Endothelial cell of umbilical vein (primary cell): ENCODE measurements around the gene WDR86. TPM values are rescaled to one million over a fixed set of nuclear protein-coding genes. Genes with fewer than 3 reads are reported as not detected.

ENCODE experiments used
- BruUV-seq: library from RNA; stranded (reverse); fragments of 400-500 nt; replicated peaks from 2 replicates; lab custom pipeline; 2021; lab: Mats Ljungman, UMichigan
- CTCF ChIA-PET: fragments of 300-600, 350-600 bp; sonication (Branson Sonifier 250); formaldehyde crosslinking; loops from one replicate; lab custom pipeline; 2021; ENCODE audit warnings: antibody characterized with exemption, inconsistent platforms; lab: Charles Lee
- POLR2A ChIA-PET: fragments of 300-600, 350-600 bp; sonication (Branson Sonifier 250); formaldehyde crosslinking; loops from one replicate; lab custom pipeline; 2021; ENCODE audit warnings: antibody characterized with exemption, inconsistent platforms; lab: Charles Lee
- DNase-seq: peaks from one replicate; pipeline ENCODE4 v3.0.0-alpha.2; 2011; ENCODE audit warnings: low read depth, low spot score
- FAIRE-seq: peaks from 2 replicates; lab custom pipeline; 2011; peaks lifted over from hg19 to GRCh38; lab: Jason Lieb, UNC
- H2AFZ ChIP-seq: 2 replicates; pipeline ENCODE4 v1.6.0; 2012; ENCODE audit warnings: low read depth, low read length, control low read depth, inconsistent platforms
- H3K27ac ChIP-seq: 2 replicates; pipeline ENCODE4 v1.5.1; 2011; ENCODE audit warnings: low read depth, mild to moderate bottlenecking, control low read depth, low read length, moderate library complexity; ENCODE audit not compliant: insufficient read depth
- H3K27me3 ChIP-seq, 2 experiments: 2 replicates each; pipeline versions ENCODE4 v1.6.0 to v1.6.1; 2011; ENCODE audit warnings: low read length in 2 of 2, mixed read lengths in 1 of 2; ENCODE audit not compliant: control insufficient read depth in 2 of 2, insufficient read depth in 2 of 2
- H3K36me3 ChIP-seq, 2 experiments: 2 replicates in 1 of 2; 3 replicates in 1 of 2; pipeline ENCODE4 v1.5.1; 2011; ENCODE audit warnings: low read length in 2 of 2, mild to moderate bottlenecking in 1 of 2, moderate library complexity in 1 of 2; ENCODE audit not compliant: control insufficient read depth in 2 of 2, insufficient read depth in 2 of 2; ENCODE audit errors: extremely low read depth in 1 of 2
- H3K4me1 ChIP-seq: 3 replicates; pipeline ENCODE4 v1.5.1; 2011; ENCODE audit warnings: mild to moderate bottlenecking, low read length; ENCODE audit not compliant: control insufficient read depth, insufficient read depth; ENCODE audit errors: extremely low read depth
- H3K4me2 ChIP-seq: 2 replicates; pipeline ENCODE4 v1.6.1; 2011; ENCODE audit warnings: low read length, control low read depth, mixed read lengths; ENCODE audit not compliant: insufficient read depth
- H3K4me3 ChIP-seq, 3 experiments: fragments of 200-600 bp in 1 of 3; sonication (generic), shearing (Covaris generic) in 1 of 3; replicated peaks in 1 of 3; 2 replicates each; pipeline ENCODE4 v1.5.1; 2011 to 2016; ENCODE audit warnings: control low read depth in 3 of 3, low read length in 3 of 3, mild to moderate bottlenecking in 2 of 3, inconsistent platforms in 1 of 3, low read depth in 1 of 3, moderate library complexity in 1 of 3; ENCODE audit not compliant: insufficient read depth in 1 of 3
- H3K79me2 ChIP-seq: 2 replicates; pipeline ENCODE4 v1.6.0; 2012; ENCODE audit warnings: low read length, inconsistent platforms; ENCODE audit not compliant: control insufficient read depth, insufficient read depth
- H3K9ac ChIP-seq: replicated peaks from 2 replicates; pipeline ENCODE3; 2011; ENCODE audit warnings: low read length, control low read depth; ENCODE audit not compliant: insufficient read depth; ENCODE audit errors: extremely low read depth
- H3K9me1 ChIP-seq: replicated peaks from 3 replicates; pipeline ENCODE4 v1.6.0; 2011; ENCODE audit warnings: mild to moderate bottlenecking, low read length; ENCODE audit not compliant: control insufficient read depth, insufficient read depth; ENCODE audit errors: extremely low read depth
- H3K9me3 ChIP-seq: replicated peaks from 2 replicates; pipeline ENCODE4 v1.5.1; 2012; ENCODE audit warnings: low read length, inconsistent platforms; ENCODE audit not compliant: control insufficient read depth, insufficient read depth
- H4K20me1 ChIP-seq: replicated peaks from 2 replicates; pipeline ENCODE3; 2011; ENCODE audit warnings: mild to moderate bottlenecking, low read length; ENCODE audit not compliant: control insufficient read depth, insufficient read depth; ENCODE audit errors: extremely low read depth
- EZH2 ChIP-seq: IDR thresholded peaks from 2 replicates; pipeline ENCODE4 v1.6.1; 2012; ENCODE audit warnings: borderline replicate concordance, low read depth, mild to moderate bottlenecking, moderate library complexity, low read length, inconsistent platforms; ENCODE audit not compliant: severe bottlenecking
- FOS ChIP-seq: IDR thresholded peaks from 2 replicates; pipeline ENCODE4 v1.6.1; 2011; ENCODE audit warnings: mild to moderate bottlenecking, low read length, moderate library complexity, borderline replicate concordance; ENCODE audit not compliant: insufficient read depth
- GATA2 ChIP-seq: IDR thresholded peaks from 2 replicates; pipeline ENCODE4 v1.7.0; 2011; ENCODE audit warnings: low read depth, mild to moderate bottlenecking, moderate library complexity, mixed read lengths, low read length; ENCODE audit not compliant: insufficient read length, insufficient read depth
- JUN ChIP-seq: IDR thresholded peaks from 2 replicates; pipeline ENCODE4 v1.6.1; 2011; ENCODE audit warnings: borderline replicate concordance, low read depth; ENCODE audit not compliant: insufficient read length, insufficient read depth
- MAX ChIP-seq: IDR thresholded peaks from 2 replicates; pipeline ENCODE4 v1.6.1; 2011; ENCODE audit not compliant: insufficient read depth, insufficient read length
- MYC ChIP-seq: IDR thresholded peaks from one replicate; pipeline ENCODE4 v1.6.1; 2011; ENCODE audit warnings: mild to moderate bottlenecking, low read depth, low read length
- POLR2A ChIP-seq: IDR thresholded peaks from 2 replicates; pipeline ENCODE4 v1.6.1; 2012; ENCODE audit warnings: low read depth, mild to moderate bottlenecking, control low read depth, low read length
- POLR2AphosphoS5 ChIP-seq: IDR thresholded peaks from 2 replicates; pipeline ENCODE4 v1.6.1; 2012; ENCODE audit warnings: low read depth, mild to moderate bottlenecking, control low read depth, low read length, moderate library complexity; ENCODE audit not compliant: insufficient read depth
- dilution Hi-C: fragments of 300-500 bp; cut with MboI; formaldehyde crosslinking; loops from one replicate; pipeline ENCODE4 v1.15.0; 2019; ENCODE audit warnings: low sequenced_read_pairs; ENCODE audit not compliant: extremely low pct_ligation_motif_present
- intact Hi-C: fragments of 100-400 bp; cut with micrococcal nuclease; formaldehyde crosslinking; loops from one replicate; pipeline ENCODE4 v1.10.0; 2022
- polyA plus RNA-seq, 4 experiments: library from polyadenylated mRNA; depleted of rRNA in 3 of 4; stranded (reverse) in 3 of 4; unstranded in 1 of 4; fragments of >200 nt; gene quantifications; 2 replicates each; pipeline versions ENCODE4 v1.2.1 to v1.2.3, GENCODE V29; 2011 to 2012; ENCODE audit warnings: missing spikeins in 1 of 4
- total RNA-seq: library from RNA; stranded (reverse); gene quantifications from 2 replicates; pipeline ENCODE4 v1.2.3, GENCODE V29; 2021
- TF ChIP-seq, protein P1 (sequence below), 2 donors: IDR thresholded peaks; 1 replicate in 1 of 2; 2 replicates in 1 of 2; pipeline ENCODE4 v1.5.1; 2011; ENCODE audit warnings: low read length in 2 of 2, mild to moderate bottlenecking in 2 of 2, moderate library complexity in 2 of 2, control low read depth in 1 of 2, inconsistent platforms in 1 of 2, low read depth in 1 of 2; ENCODE audit not compliant: insufficient read depth in 1 of 2; ENCODE audit errors: extremely low read depth in 1 of 2

WDR86 gene
- total and polyA plus RNA-seq, 2 donors (not counting 3 experiments of a cell fraction or from before 2014, with no cell fraction given), result not detected

DNA sequence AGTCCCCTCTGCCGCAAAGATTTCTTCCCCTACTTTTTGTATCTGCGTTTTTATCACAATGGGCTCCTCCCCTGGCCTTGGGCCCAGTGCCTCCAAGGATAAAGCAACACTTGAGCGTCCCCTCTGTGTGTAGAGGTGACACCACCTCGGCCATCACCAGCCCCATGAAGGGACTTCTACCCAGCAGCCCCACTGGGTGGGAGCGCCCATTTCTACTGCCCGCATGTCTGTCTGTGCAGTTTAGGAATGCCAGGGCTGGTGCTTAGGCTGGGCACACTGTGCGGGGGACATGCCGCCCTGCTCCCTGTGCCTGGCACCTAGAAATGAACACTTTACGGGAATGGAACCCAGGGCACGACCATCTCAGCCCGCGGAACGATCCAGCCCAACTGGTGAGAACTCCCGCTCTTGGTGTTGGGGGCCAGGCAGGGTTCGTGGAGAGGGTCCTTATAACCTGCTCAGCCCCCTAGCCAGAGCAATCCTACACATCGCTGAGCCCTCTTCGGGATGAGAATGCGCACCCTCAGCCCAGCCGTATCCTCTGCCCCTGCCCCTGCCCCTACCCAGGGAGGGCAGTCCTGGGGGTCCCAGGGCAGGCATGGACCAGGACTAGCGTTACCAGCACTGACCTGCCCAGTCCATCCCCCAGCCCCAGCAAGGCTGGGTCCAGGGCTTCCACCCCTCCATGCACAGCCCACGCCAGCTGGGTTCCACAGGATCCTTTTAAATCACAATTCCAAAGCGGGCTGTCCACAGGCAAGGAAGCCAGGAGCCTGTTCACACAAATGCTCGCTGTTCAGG lies 17.3 kb upstream of the WDR86 start:
- no peak overlapping the region for H3K9ac ChIP-seq
- no peak overlapping the region for H2AFZ ChIP-seq
- H3K9me3 ChIP-seq, result no peaks in the 10 kb centered on the region
- H3K9me1 ChIP-seq, result no peaks in the 10 kb centered on the region
- no peak for DNase-seq
- no peaks in the 10 kb centered on the region for H3K36me3 ChIP-seq
- peaks cover 4 to 6% of the 10 kb centered on the region in 2 experiments for H3K27me3 ChIP-seq
- H3K4me3 ChIP-seq, result no peak overlapping the region
- intact Hi-C loops (no loop called here), dilution Hi-C loops (no loop called here)
- no peak overlapping the region for H3K4me2 ChIP-seq
- H3K79me2 ChIP-seq, result no peaks in the 10 kb centered on the region
- FAIRE-seq, result no peak
- TF ChIP-seq POLR2AphosphoS5 (no peak), FOS (no peak), MAX (no peak), GATA2 (no peak), JUN (no peak), POLR2A (no peak), MYC (no peak), EZH2 (no peak)
- TF ChIP-seq, protein P1, sequence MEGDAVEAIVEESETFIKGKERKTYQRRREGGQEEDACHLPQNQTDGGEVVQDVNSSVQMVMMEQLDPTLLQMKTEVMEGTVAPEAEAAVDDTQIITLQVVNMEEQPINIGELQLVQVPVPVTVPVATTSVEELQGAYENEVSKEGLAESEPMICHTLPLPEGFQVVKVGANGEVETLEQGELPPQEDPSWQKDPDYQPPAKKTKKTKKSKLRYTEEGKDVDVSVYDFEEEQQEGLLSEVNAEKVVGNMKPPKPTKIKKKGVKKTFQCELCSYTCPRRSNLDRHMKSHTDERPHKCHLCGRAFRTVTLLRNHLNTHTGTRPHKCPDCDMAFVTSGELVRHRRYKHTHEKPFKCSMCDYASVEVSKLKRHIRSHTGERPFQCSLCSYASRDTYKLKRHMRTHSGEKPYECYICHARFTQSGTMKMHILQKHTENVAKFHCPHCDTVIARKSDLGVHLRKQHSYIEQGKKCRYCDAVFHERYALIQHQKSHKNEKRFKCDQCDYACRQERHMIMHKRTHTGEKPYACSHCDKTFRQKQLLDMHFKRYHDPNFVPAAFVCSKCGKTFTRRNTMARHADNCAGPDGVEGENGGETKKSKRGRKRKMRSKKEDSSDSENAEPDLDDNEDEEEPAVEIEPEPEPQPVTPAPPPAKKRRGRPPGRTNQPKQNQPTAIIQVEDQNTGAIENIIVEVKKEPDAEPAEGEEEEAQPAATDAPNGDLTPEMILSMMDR (IDR thresholded peaks at IDR 0.05; ENCODE audit: extremely low read depth in 1 of 2, insufficient read depth in 1 of 2, low read depth in 1 of 2, low read length in 2 of 2), result no peak
- no peaks in the 10 kb centered on the region for H3K4me1 ChIP-seq
- H3K27ac ChIP-seq, result no peak overlapping the region
- H4K20me1 ChIP-seq, result no peaks in the 10 kb centered on the region
- CTCF ChIA-PET, result interaction anchor here (0.7 to 2.4 kb wide), 3 partner anchors 21 to 112 kb away, joined by 3 to 10 read pairs (median 3); no protein-coding TSS in a partner anchor
- POLR2A ChIA-PET, result no interaction called here
- no TSS peak for BruUV-seq
